ENCODE results near the gene RASSF8.

GRCh38 chr12:26123482-26123980 is 165.0 kb downstream of the RASSF8 start:
- TF ChIP-seq CTCF (IDR thresholded peaks at IDR 0.05) (no peak), POLR2A (IDR thresholded peaks at IDR 0.05) (no peak)
